ENCODE data around the gene ADORA3.
"Not testable (repeated sequence)": the region's sequence is repeated elsewhere in the genome, so short reads cannot be mapped to it uniquely, and the experiment has no call there.

The ADORA3 gene

DNA sequence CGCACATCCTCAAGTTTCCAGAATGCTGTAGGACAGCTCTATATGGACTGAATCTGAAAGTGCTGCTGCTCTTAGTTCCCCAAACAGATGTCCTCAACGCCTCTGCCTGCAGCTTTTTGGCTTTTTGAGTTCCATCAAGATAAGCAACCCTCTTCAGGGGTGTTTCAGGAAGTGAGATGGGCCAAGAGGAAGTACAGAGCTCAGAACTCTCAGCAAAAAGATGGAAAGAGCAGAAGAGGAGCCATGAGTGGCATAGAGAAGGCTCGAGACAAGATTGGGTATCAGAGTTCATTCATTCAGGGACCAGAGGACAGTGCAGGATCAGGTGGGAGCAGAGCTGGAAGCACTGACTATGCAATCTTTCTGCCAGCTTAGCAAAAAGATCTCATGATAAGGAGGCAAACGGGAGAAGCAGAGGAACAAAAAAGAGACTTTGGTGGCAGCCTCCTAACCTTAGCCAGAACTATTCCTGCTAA lies at the start of gene ADORA3, which contains the start of gene TMIGD3:
ADORA3 (minus strand) TSS at position 49 of the 476 bp plus-strand sequence. CDS start 279 bp downstream, outside the sequence.
TMIGD3 (minus strand) TSS at position 49 of the 476 bp plus-strand sequence. CDS start 279 bp downstream, outside the sequence.
- DNase-seq (ENCODE audit: low read depth in 2 of 2): no peak

DNA sequence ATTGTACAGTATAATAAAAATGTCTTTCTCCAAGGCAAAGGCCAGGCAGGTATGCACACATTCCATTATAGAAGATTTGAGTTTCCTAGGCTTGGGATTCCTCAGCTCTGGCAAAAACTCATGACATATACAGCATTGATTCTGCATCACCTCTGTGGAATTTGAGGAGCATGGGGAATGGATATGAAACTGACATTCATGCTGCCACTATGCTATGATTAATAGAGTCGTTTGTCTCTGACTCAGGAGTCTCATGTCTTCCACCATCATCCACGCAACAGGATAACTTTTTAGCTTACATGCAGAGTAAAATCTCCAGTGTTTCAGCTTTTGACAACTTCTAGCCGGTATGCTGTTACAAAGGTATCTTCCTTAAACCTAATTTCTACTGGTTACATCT lies 49.8 kb upstream of the ADORA3 start:
- peak; percentile 66 to 67 for DNase-seq (ENCODE audit: low read depth in 2 of 2)

DNA sequence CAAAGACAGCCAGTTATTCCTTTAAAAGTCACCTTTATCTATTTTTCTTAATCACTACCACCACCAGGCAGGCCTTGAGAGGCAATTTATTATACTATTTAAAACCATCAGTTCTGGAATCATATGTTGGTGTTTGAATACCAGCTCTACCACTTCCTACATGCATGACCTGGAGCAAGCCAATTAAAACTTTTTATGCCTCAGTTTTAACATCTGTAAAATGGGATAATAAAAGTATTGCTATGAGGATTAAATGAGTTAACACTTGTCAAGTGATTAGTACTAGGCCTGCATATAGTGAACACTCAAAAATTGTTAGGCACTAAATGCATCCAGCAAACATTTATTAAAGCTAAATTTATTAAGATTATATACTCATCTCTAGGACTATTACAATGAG lies 49.2 kb upstream of the ADORA3 start:
- no peak for DNase-seq (ENCODE audit: low read depth in 2 of 2)

DNA sequence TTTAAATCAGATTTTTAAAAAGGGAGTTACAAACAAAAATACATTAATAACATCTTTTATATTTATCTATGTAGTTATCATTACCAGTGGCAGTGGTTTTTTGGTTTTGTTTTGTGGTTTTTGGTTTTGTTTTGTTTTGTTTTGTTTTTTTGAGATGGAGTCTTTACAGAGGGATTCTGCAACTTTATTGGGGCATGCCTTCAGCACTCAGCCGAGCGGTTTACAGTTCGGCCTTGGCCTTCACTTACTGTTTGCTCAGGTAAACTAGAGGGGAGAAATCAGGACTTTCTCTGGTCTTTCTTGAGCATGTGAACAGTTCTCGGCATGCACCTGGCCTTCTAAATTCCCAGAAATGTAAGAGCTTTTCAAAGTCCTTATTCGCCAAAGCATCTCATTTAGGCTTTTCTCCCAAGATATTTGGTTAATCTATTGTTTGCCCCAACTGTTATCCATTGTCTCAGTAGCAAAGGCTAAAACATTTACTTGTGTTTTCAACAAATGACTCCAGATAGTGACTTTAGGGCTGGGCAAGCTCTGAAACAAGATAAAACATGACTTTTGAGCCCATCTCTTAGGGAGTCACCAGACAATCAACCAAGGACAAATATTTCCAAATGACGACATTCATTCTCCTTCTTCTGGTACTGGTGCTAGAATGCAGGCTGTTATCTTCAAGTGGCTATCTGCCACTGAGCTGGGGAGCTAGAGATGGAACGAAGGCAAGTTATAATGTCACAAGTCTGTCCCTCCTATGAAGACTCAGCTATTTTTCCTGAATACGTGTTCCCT lies 48.4 kb upstream of the ADORA3 start:
- DNase-seq (ENCODE audit: low read depth in 2 of 2): no peak

DNA sequence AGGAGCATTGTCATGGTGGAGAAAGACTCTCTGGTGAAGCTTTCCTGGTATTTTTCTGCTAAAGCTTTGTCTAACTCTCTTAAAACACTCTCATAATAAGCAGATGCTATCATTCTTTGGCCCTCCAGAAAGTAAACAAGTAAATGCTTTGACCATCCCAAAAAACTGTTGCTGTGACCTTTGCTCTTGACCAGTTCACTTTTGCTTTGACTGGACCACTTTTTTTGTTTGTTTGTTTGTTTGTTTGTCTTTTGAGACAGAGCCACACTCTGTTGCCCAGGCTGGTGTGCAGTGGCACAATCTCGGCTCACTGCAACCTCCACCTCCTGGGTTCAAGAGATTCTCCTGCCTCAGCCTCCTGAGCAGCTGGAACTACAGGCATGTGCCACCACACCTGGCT lies 44.4 kb upstream of the ADORA3 start:
- DNase-seq (ENCODE audit: low read depth in 2 of 2): not testable (repeated sequence)

DNA sequence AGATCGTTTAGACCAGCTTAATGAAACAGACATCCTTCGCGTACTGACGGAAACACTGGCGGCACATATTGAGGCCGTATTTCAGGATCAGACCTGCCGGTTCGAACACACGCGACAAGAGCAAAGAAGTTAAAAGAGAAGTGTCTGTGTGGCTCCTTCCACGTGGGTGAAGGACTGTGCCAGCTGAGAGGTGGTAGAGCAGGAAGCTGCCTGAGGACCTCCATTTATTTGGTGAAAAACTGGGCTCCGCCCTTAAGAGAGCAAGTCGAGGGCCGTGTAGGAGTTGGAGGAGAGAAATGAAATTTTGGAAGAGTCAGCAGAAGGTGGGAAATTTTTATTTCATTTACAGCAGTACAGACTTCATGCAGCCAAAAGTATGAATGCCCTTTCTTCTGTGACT lies 38.8 kb upstream of the ADORA3 start:
- DNase-seq (ENCODE audit: low read depth in 2 of 2): no peak

DNA sequence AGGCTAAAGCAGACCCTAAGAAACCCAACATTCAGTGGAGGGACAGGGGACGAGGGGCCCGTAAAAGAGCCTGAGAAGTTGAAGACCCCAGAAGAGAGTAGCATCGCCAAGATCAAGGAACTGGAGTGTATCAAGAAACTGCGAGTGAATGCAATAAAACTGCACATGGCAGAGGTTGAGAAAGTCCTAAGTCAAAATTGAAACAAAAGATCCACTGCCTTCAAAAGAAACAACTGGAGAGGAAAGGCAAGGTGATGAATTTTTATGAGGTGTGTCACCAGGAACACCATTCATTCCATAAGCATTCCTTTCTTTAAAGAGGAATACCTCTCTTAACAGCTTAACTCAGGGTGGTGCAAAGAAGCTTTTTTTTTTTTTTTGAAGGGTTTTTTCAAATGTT lies 38.3 kb upstream of the ADORA3 start:
- no peak for DNase-seq (ENCODE audit: low read depth in 2 of 2)

DNA sequence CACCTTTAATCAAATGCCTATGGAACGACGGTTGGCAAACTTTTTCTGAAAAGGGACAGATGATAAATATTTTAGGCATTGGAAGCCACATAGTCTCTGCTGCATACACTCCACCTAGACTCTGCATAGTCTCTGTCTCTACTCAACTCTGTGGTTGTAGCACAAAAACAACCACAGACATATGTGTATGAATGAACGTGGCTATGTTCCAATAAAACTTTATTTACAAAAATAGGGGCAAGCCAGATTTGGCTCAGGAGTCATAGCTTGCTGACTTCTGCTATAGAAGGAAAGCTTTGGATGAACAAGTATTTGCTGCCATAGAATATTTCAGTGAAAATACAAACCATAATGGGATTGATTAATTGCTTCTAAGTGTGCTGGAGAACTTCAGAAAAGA lies 37.5 kb upstream of the ADORA3 start:
- no peak for DNase-seq (ENCODE audit: low read depth in 2 of 2)

DNA sequence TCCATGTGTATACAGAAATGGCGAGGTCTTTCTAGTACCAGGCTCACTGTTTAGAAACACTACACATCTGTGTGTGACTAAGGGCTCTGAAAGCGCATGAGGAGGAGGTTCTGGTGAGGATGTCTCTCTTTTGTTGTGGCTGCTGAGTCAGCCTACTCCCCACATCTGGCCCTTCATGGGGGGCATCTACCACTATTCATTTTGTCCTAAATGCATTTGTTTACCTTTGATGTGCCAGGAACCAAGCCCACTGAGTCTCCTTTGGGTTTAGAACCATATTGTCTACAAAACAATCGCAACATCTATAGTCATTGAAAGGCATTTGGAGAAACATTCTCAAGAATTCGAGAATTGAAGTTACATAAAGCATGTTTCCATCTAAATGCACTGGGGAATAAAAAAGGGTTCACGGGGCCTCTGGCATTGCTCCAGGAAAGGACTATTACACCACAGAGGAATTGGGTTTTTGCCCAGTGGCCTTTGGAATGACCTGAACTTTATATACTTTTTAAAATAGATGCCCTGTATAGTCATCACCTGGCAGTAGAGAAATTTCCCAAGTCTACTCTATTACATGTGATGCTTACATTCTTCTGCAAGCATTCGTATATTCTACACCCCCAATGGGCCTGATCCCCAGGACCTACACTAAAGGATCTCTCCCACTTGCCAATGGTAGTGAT lies 35.1 kb upstream of the ADORA3 start:
- peak; percentile 43 to 48 for DNase-seq (ENCODE audit: low read depth in 2 of 2)

DNA sequence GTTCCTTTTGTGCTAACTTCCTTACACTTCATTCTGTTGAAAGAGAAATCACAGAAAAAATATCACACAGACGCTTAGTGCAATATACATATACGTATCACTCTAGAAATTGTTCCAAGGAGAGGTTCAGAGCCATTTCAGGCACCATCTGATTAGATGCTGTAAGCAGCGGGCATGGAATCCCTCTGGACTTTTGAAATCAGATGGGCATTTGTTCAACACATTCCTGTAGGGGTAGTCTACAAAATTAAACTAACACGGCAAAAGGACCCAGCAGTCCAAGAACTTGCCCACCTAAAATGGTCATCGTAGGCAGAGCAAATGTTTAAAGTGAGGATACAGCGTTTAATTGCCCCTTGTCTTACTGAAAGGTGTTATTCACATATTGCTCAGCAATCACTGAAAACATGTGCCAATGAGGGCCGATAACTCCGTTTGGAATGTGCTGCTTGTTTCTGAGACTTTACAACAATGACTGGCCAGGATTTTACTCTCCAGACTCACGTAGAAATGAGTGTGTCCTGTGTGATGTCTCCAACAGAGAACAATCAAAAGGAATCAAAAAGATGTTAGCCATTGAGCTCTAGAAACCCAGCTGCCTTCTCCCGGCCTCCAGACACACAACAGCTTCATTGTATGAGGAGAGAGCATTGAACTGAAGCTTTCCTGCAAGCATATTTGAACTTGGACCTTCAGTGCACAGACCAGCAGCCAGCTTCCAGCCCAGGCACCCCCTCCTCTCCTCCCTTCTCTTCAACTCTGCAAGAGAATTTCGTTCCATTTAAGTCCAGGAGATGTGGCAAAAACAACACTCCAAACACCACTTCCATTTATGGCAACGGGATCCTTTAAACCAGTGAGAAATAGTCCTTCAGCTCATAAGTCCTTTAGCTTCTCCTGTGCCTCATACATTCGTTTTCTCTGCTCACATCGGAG lies 32.1 kb upstream of the ADORA3 start:
- DNase-seq (ENCODE audit: low read depth in 2 of 2): no peak

DNA sequence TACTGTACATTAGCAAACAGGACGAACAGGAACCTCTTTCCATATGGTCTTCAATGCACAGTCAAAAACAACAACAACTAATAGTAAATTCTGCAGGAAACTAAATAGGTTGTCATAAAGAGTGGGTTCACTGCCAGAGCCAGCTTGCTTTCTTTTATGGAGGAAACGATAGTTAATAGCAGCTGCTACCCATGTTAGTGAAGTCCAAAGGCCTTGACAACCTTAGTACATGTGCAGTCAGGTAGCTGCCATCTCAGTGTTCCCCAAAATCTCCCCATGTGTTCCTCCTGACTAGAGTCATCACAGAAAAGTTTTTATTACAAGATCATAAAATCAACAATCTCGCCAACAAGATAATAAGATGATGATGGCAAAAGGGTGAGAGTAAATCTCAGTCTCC lies 16.6 kb upstream of the ADORA3 start:
- no peak for DNase-seq (ENCODE audit: low read depth in 2 of 2)

DNA sequence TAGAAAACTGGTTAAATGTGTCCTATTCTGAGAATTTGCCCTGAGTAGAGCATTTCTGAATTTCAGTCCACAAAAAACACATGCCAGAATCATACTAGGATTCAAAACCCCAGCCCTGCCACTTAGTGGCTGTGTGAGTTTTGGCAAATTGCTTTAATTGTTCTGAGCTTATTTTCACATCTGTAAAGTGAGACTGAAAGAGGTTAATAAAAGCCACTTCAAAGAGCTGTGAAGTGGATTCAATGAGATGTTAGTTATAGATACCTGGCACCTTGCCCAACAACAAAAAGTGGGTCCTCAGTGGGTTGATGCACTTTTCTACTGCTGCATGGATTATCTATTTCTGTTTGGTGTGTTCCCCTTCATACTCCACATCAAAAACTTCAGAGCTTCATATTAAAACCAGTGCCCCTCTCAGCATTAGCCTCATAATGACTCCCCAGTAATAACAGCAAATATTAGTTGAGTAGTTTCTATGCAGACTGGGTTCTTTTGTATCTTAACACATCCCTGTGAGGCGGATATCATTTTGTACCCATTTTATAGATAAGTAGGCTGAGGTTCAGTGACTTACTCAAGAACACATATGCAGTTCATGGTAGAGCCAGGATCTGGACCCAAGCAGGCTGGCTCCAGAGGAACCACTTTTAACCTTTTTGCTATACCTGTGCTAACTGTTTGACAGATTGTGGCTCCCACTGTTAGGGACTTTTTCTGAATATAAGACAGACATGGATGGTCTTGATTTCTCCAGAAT lies 14.2 kb upstream of the ADORA3 start:
- no peak for DNase-seq (ENCODE audit: low read depth in 2 of 2)

DNA sequence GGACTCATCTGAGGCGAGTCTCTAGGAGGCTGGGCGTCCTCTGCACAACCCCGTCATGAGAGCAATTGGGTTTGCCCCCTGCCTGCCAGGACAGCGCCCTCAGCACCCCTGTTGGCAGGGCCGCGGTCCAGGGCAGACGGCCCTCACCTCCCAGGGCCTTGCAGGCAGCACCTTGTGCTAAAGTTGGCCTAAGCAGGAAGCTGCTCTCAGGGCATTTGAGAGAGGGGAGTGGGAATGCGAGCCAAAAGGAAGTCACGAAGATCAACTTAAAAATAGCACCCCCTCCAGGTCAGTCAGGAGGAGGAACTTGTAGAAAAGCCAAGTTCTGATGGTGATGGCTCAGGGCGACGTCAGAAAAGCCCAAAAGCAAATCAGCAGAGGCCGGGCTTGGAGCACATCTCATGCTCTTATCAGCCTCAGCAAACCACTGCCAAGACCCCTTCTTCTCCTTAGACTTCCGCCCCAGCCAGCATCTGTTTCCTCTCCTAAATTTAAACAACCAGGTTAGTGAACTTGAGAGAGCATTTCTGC lies 12.6 kb upstream of the ADORA3 start:
- no peak for DNase-seq (ENCODE audit: low read depth in 2 of 2)

DNA sequence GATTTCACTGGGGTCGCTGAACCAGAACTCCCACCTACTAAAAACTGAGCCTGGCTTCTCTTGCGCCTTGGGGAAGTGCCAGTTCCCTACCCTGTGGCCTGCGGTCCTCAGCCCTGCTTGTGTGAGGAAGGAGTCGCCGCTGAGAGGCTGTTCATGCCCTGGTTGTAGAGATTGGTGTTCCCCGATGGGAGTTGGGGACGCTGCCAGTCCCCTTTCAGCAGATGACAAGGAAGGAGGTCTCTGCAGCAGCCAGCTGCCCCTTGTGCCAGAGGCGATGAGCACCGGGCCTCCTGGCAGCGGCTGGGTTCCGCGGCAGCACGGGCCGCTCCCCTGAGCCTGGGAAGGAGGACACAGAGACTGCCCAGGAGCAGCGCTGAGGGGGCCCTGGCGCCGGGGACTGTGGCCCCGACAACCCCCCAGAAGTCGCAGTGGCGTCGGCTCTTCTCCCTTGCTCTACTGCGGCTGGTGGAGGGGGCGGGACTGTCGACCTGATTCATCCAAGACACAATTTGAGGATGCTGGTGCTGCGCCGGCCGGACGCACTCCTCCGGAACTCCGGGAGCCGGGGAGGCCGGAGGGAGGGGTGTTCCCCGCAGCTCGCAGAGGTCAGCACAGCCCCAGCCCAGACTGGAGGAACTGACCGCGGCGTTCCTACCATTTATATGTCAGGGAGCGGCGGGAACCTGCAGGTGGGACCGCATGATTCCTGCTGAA lies 12.0 kb upstream of the ADORA3 start:
- DNase-seq (ENCODE audit: low read depth in 2 of 2): no peak

DNA sequence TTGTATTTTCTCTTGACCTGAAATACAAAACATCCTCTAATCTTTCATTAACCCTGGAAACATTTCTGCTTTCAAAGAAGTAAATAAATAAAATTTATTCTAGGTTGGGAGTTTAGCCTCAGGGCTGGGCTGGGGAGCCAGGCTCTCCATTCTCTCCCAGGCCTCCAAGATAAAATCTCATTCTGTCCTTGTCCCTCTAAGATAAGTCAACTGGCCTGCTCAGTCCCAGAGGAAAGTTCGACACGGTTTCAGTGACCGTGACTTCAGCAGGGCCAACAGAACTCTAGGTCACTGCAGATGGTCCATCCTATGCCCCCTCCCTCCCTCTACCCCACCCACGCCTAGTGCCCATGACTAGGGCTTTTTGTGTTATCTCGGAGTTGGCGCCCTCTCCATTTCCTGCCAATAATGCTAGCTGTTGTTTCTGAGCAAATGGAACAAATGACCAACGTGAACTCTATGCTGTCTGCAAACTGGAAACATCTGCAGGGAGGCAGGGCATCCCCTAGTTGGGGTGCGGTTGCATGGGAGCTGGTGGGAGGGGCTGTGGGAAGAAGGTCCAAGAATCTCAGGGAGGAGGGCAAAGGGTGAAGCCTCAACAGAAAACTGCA lies 10.1 kb upstream of the ADORA3 start:
- DNase-seq (ENCODE audit: low read depth in 2 of 2): no peak

DNA sequence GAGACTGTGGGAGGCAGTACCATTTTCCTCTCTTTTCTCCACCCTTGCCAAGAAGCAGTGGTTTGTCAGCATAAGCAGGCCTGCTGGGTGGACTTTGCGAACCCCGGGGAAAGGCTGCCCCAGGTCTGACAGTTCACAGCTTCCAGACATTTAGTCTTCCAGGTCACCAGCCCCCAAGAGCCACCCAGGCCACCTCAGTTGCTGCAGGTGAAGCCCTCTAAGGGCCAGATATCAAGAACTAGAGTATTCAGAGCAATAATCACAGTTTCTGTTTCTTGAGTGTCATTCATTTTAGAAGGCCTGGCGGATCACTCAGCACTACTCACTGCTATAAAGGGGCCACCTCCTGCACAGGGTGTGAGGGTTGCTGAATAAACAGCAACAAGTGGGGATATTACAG lies 9.5 kb upstream of the ADORA3 start:
- DNase-seq (ENCODE audit: low read depth in 2 of 2): no peak

DNA sequence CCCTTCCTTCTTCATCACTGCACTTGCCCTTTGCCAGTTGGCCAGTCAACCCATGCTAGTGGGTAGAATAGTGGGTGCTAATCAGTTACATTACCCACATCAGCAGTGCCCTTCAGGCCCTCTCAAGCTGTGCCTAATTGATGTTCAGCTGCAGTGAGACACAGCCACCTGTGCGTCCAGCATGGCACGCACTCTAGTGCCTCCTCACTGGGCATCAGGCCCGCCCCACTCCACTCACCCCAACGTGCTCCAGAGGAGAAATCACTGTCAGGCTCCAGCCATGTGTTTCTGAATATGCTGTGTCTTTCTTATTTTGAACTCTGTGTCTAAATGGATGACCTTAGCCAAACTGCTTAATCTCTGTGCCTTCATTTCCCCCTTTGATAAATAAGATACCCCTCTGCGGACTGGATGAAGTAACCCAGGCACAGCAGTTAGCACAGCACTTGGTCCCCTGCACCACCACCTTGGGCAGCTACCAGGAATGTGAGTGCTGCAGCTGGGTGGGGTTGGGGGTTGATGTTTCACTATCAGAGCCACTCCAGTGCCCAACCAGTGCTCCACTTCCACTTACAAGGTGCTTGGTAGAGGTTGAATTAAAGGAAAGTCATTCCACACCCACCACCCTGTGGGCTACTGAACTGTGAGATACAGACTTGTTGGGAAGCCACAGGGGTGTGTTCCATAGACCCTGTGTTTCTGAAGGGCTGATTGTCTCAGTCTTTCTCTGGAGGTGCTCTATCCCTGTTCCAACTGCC lies 8.9 kb upstream of the ADORA3 start:
- DNase-seq (ENCODE audit: low read depth in 2 of 2): no peak

DNA sequence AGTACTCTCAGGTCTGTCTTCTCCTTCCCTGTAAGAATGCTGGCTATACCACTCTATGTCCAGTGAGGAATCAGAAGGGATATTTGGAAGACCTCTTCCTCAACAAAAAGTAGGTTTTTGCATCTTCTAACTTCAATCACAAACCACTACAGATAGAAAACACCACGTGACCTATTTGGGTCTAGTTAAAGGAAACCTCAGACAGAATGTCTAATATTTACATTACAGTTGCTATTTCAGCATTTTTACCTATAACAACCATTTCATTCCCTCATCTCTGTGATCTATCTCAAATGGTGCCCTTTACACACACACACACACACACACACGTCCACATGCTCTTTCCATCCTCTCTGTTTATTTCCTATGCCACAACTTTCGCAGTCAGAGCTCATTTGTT lies 7.9 kb upstream of the ADORA3 start:
- no peak for DNase-seq (ENCODE audit: low read depth in 2 of 2)

DNA sequence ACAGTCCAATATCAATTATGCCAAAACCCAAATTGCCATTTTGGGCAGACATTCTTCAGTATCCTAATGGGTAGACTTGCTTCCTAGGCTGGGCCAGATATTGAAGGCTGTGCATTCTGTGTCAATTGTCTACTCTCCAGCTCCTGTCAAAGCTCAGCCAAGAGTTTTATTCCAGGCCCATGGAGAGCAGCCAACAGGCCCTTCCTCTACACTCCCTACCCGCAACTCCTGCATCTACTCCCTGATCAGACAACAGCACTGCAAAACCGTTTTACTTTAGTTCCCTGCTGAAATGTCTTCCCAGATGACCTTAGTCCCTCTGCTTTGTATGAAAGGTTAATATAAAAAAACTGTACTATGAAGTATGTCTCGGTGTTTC lies 6.6 kb upstream of the ADORA3 start:
- DNase-seq (ENCODE audit: low read depth in 2 of 2): no peak
